Peyer's patch (tissue), 4 donors: Measurements from ENCODE around the gene SH3YL1.

Experiments used
- CTCF ChIP-seq, 6 experiments: fragments of 450-650 bp in 4 of 6; fragments of 200-600 bp in 2 of 6; sonication (generic) in 1 of 6; IDR thresholded peaks; one replicate each; pipeline ENCODE4 v1.5.1; 2017 to 2019; ENCODE audit warnings: antibody characterized with exemption in 6 of 6, mild to moderate bottlenecking in 3 of 6, moderate library complexity in 1 of 6
- POLR2A ChIP-seq, 2 donors: fragments of 450-650 bp; IDR thresholded peaks; one replicate each; pipeline ENCODE4 v1.5.1; 2017; ENCODE audit warnings: antibody characterized with exemption in 2 of 2, mild to moderate bottlenecking in 2 of 2, moderate library complexity in 2 of 2

GRCh38 chr2:264493-265468, 949 bp upstream of the SH3YL1 start, which contains the start of gene ACP1:
- TF ChIP-seq CTCF (IDR thresholded peaks at IDR 0.05), result no peak
- TF ChIP-seq POLR2A (IDR thresholded peaks at IDR 0.05), result peak; percentile 80 to 87
